Measurements from ENCODE around the gene NXPH1. TPM values are rescaled to one million over a fixed set of nuclear protein-coding genes. Genes with fewer than 3 reads are reported as not detected.

The NXPH1 gene
- total RNA-seq, result not detected in 2 replicates

DNA sequence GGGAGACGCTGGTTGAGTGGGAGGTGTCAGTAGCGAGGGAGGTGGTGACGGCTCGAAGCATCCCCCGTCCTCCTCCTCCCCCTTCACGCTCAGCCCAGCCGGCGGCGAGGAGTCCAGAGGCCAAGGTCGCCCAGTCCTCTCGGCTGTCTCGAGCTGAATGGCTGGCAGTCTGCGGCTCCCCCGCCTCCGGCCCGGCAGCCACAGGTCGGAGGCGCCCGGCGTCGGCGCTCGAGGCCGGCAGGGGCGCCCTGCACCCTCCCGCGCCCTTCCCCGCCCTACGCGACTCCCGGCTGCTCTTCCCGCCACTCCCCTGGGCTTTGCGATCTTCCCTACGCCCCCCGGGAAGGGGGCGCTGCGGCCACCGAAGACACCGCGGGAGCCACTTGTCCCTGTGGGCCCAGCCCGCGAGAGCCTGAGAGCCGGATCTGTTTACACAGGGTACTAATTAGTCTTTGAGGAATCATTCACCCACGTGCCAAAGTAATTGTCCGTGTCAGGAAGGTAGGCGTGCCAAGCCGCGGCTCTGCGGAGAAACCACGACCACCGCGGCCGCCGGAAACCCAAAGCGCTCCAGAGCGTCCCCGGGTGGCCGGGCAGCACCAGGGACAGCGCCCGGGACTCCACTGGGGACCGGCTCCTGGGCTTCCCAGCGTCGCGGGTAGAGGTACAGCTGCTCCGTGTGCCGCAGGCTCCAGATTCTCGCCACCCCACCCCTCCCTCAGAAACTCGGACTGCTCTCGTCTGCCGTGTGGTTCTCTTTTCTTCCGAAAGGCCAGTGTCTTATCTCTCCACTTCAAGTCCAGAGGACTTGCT, at the start of gene NXPH1:
Gene NXPH1 (plus strand): TSS at position 133 of the 813 bp plus-strand sequence.

Other genes starting within 250 kb of the NXPH1 start
- gene ICA1, start 171.4 kb upstream of the NXPH1 start, total RNA-seq, result 10.3 and 11.3 TPM in 2 replicates